ENCODE measurements around the gene CLCN6.
A peak's percentile ranks its signal among the peaks of the same experiment; 100 is the strongest.

CLCN6 gene

GRCh38 chr1:11805422-11806306 is at the start of gene CLCN6, which contains the start of gene MTHFR (continued):
- peak; percentile 38 for TF ChIP-seq ZNF423 (tag by site-specific recombination; IDR thresholded peaks at IDR 0.05)
- TF ChIP-seq ZNF449 (tag by site-specific recombination; IDR thresholded peaks at IDR 0.05): no peak; the same call in none of the 2 replicates
- TF ChIP-seq AEBP2 (tag by site-specific recombination; IDR thresholded peaks at IDR 0.05; ENCODE audit: borderline replicate concordance): no peak
- no peak for TF ChIP-seq ZNF433 (tag by site-specific recombination; IDR thresholded peaks at IDR 0.05; ENCODE audit: low read depth)
- no peak for TF ChIP-seq ZNF529 (tag by site-specific recombination; IDR thresholded peaks at IDR 0.05; ENCODE audit: insufficient replicate concordance)
- TF ChIP-seq ZNF18 (tag by site-specific recombination; IDR thresholded peaks at IDR 0.05): no peak
- TF ChIP-seq ZNF157 (tag by site-specific recombination; IDR thresholded peaks at IDR 0.05): no peak
- TF ChIP-seq ZNF324 (tag by site-specific recombination; IDR thresholded peaks at IDR 0.05): peak; percentile 42
- no peak for TF ChIP-seq ZBTB49 (tag by site-specific recombination; IDR thresholded peaks at IDR 0.05; ENCODE audit: low read depth)
- no peak for TF ChIP-seq ZNF654 (tag by site-specific recombination; IDR thresholded peaks at IDR 0.05; ENCODE audit: low read depth)
- TF ChIP-seq KLF16 (tag by site-specific recombination; IDR thresholded peaks at IDR 0.05): peak; percentile 99
- no peak for TF ChIP-seq SALL2 (tag by site-specific recombination; IDR thresholded peaks at IDR 0.05; ENCODE audit: borderline replicate concordance)
- TF ChIP-seq ZNF521 (tag by site-specific recombination; IDR thresholded peaks at IDR 0.05): no peak
- peak; percentile 95 for TF ChIP-seq SCRT1 (tag by site-specific recombination; IDR thresholded peaks at IDR 0.05; ENCODE audit: borderline replicate concordance)
- no peak for TF ChIP-seq ZNF707 (tag by site-specific recombination; IDR thresholded peaks at IDR 0.05)
- TF ChIP-seq ZBTB11 (tag by site-specific recombination; conservative IDR thresholded peaks at IDR 0.05; ENCODE audit: low read depth): peak; percentile 40; the same call in 1 of the 2 replicates
- peak; percentile 94 for TF ChIP-seq KLF9 (tag by site-specific recombination; IDR thresholded peaks at IDR 0.05; ENCODE audit: low read depth)
- TF ChIP-seq ZBTB26 (tag by site-specific recombination; optimal IDR thresholded peaks at IDR 0.05): peak; percentile 82
- peak; percentile 54 for TF ChIP-seq EGR2 (tag by site-specific recombination; IDR thresholded peaks at IDR 0.05; ENCODE audit: low read depth)
- peak; percentile 96 for TF ChIP-seq PRDM10 (tag by site-specific recombination; IDR thresholded peaks at IDR 0.05)
- TF ChIP-seq OVOL3 (tag by site-specific recombination; IDR thresholded peaks at IDR 0.05): no peak
- TF ChIP-seq ZNF239 (tag by site-specific recombination; IDR thresholded peaks at IDR 0.05): no peak

All from HEK293 (cell line).